GM12864 (cell line): ENCODE results near the gene NEURL1.

ENCODE experiments used
- DNase-seq: peaks from one replicate; pipeline ENCODE4 v3.0.0-alpha.2; 2011; ENCODE audit warnings: low read depth
- H3K4me3 ChIP-seq: 2 replicates; pipeline ENCODE4 v1.5.1; 2011; ENCODE audit warnings: mild to moderate bottlenecking, low read depth, low read length, control low read depth
- TF ChIP-seq, protein P1 (sequence below): IDR thresholded peaks from 2 replicates; pipeline ENCODE4 v1.5.1; 2011; ENCODE audit warnings: low read depth, mild to moderate bottlenecking, moderate library complexity, low read length, control low read depth, inconsistent platforms; ENCODE audit errors: missing control alignments

NEURL1 gene

DNA sequence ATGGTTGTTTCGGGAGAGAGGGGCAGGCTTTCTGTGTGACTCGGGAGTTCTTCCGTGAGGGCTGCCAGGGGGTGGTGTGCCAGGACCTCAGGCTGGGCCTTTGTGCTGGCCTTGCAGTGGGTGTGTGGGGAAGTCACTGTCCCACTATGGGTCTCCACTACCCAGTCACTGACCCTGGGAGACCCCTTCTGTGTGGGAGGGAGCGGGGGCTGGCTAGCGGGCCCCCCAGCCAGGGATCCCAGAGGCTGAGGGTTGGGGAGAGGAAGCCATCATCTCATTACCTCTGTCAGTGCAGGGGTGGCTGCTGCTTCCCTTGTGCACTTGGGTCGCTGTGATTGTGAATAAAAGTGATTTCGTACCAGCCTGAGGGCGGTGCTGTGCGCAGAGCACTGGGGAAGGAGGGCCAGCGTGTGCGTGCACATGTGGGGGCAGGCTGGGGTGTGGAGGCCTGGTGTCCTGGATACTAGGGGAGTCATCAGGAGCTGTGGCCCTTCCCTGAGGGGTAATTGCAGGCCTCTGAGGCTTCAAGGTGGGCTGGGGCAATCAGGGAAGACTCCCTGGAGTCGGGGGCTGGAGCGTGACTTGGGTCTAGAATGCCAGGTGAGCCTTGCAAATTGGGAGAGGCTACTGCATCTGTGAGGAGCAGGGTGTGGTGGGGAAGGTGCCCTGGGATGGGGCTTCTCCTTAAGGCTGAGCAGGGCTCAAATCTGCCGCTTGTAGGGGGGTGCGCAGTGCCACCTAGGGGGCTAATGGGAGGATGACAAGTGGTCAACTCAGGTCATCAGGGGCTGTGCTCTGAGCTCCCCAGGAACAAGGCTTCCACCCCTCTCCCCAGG is 98.9 kb downstream of the NEURL1 start:
- TF ChIP-seq, protein P1, sequence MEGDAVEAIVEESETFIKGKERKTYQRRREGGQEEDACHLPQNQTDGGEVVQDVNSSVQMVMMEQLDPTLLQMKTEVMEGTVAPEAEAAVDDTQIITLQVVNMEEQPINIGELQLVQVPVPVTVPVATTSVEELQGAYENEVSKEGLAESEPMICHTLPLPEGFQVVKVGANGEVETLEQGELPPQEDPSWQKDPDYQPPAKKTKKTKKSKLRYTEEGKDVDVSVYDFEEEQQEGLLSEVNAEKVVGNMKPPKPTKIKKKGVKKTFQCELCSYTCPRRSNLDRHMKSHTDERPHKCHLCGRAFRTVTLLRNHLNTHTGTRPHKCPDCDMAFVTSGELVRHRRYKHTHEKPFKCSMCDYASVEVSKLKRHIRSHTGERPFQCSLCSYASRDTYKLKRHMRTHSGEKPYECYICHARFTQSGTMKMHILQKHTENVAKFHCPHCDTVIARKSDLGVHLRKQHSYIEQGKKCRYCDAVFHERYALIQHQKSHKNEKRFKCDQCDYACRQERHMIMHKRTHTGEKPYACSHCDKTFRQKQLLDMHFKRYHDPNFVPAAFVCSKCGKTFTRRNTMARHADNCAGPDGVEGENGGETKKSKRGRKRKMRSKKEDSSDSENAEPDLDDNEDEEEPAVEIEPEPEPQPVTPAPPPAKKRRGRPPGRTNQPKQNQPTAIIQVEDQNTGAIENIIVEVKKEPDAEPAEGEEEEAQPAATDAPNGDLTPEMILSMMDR: peak; percentile 93
- DNase-seq: no peak
- no peak overlapping the region for H3K4me3 ChIP-seq

DNA sequence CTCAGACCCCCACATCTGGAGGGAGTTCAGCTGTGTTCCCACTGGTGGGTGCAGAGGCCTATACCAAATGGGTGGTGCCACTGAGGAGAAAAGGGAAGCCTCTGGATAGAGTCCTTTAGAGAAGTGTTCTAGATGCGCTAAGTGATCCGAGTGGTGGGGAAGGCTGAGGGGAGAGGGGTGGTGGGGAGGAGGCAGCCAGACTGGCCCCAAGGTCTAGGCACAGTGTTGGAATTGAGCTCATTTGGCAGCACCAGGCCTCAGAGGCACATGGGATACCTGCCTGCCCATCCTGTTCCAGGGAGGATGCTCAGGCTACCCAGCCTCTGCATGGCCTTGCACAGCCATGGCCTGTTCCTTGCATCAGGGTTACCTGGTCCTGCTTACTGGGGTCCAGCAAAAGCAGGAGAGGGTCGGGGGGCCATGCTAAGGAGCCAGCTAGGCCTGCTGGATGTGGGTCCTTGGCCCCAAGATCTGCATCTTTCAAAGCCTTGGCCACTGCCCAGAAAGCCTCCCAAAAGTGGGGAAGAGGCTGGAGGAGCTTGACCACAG is 99.6 kb downstream of the NEURL1 start:
- no peak for DNase-seq
- H3K4me3 ChIP-seq: no peak overlapping the region
- TF ChIP-seq, protein P1: no peak

DNA sequence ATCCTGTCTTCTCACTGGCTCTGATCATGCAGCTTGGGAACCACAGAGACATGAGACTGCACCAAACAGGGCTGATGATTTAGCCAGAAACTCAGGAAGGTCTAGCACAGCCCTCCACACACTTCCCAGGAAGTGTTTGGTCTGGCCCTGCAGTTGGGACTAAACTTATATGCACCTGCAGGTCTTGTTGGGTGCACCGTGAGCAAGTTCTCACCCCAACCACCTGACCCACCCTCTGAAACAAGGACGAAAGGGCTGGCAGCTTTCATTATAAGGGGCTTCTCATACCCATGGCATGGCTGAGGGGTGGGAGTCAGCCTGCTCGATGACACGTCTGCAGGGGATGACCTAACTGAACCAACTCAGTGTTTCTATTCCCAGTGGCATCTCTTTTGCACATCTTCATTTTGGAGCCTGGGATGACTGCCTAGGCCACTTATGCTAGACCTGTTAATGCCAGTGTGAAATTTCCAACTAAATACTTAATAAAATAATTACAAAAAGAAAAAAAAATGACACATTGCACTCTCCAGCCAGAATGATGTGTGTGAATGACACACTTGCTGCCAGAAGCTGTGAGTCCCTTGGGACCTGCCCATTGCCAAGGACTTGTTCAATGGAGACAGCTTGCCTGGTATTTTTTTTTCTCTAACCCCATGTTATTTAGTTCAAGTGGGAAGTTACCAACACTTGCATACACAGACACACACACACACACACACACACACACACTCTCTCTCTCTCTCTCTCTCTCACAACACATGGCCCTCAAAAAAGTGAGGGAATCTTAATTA is 102.6 kb downstream of the NEURL1 start:
- H3K4me3 ChIP-seq: no peak overlapping the region
- TF ChIP-seq, protein P1: no peak
- DNase-seq: no peak

DNA sequence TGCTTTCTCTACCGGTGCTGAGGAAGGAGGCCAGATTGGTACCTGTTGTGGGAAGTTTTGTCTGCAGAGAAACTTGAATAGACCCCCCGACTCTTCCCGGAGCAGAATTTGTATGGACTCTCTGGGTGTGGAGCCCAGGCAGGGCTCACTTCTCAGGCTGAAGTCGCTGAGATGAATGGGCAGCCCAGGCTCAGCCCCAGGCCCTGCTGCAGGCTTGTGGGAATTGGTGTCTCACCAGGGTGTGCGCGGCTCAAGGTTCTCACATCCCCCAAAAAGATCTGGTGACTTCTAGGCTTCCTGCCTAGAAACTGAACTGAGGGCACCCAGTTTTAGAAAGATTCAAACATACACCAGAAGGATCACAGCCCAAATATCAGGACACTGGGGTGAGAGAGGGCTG is 103.5 kb downstream of the NEURL1 start:
- H3K4me3 ChIP-seq: no peak overlapping the region
- DNase-seq: no peak
- TF ChIP-seq, protein P1: no peak

DNA sequence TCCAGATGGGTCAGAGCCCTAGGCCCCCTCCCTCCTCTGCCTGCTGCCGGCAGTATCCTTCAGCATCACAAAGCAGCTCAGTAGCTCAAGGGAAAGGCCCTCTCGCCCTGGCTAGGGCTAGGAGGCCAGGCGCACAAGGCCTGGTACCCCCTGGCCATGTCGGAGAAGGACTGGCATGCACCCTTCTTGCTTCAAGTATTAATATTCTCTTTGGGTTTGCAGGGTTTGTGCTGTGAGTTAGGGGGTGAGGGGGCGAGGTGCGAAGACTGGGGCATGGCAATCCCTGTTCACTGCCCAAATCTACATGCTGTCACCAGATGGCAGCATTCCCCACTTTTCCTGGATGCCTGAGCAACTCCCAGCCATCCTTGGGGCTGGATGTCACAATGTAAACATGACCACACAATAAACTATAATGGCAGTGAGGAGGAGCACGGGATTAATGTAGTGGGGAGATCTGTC is 105.2 kb downstream of the NEURL1 start:
- TF ChIP-seq, protein P1: peak; percentile 44

DNA sequence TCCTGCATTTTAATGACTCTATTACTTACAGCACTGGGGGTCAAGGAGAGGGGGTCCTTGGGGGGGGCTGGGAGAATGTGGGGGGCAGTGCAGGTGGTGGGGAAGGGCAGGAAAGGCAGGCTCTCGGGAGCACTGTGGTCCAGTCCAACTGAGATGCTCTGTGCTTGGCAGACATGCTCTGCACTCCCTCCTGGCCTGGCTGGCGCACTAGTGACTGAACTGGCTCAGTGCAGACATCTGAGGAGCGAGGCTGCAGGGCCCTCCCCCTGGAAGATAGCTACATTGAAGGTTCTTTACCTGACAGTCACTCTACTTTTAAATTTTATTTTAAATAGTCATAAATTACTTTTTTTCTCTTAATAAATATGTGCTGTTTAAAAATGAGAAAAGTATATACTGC is 105.7 kb downstream of the NEURL1 start:
- H3K4me3 ChIP-seq: no peak overlapping the region
- no peak for DNase-seq
- TF ChIP-seq, protein P1: no peak

More for the DNA sequence above, 105.2 kb downstream of the NEURL1 start:
- no peak overlapping the region for H3K4me3 ChIP-seq
- no peak for DNase-seq
